ENCODE data around the gene DLG1.
"Not testable (repeated sequence)": the region's sequence is repeated elsewhere in the genome, so short reads cannot be mapped to it uniquely, and the experiment has no call there.

Gene DLG1

DNA sequence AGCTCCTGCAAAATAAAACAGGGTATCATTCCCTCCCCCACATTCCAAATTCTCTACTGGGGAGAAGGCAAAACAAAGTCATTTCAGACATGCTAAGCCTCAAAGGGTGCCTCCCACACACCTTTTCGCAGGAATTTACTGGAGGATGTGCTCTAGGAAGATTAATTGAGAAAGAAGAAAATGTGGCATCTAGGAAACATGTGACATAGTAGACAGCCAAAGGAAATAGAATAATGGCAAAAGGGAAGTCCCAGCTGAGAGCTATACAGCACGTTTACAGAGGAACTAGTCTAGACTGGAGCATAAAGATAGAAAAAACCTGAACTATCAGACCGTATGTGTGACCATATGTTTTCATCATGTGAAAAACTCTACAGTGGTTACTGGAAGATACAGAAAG is 210.0 kb downstream of the DLG1 start:
- no peak for DNase-seq (ENCODE audit: low spot score)

- DNase-seq (ENCODE audit: low spot score), result no peak
Measured at GRCh38 chr3:197085137-197085536, 213.3 kb downstream of the DLG1 start.

- DNase-seq (ENCODE audit: low spot score), result no peak
Measured at GRCh38 chr3:197083486-197083885, 214.9 kb downstream of the DLG1 start.

GRCh38 chr3:197082871-197083270 is 215.5 kb downstream of the DLG1 start:
- DNase-seq (ENCODE audit: low spot score), result no peak

GRCh38 chr3:197080344-197080743 is 218.1 kb downstream of the DLG1 start:
- DNase-seq (ENCODE audit: low spot score), result no peak

DNA sequence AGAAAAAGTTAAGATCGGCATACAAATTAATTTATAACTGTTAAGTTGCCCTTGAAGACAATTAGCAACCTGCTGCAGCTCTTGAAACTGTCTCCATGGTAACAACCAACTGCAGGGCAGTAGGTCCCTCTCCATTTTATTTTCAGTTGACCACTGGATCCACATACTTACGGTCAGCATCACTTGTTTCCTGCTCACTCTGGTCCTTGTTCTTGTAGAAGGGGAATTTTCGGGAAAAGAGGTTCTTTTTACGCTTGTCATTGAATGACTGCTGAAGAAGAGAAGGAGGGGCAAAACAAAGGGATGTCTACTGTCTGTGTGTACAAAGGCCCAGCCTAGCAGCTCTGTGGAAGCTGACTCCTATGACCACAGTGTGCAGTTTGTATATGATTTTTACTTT is 222.0 kb downstream of the DLG1 start:
- DNase-seq (ENCODE audit: low spot score), result no peak

DNA sequence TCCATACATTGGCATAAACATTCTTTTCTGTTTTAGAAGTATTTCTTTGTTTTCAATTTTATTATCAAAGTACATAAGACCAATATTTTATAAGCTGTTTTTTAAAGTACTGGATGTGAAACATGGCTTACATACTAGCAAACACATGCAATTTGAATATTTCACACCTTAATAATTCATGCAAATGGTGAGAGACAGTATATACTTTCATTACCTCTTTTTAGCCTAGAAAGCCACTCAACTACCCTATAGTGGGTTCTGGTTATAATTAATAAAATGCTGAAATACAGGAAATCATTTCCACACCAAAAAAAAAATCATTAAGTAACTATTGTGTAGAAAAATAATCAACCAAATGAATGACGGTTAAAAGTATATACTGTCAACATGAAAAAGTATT is 230.3 kb downstream of the DLG1 start:
- DNase-seq (ENCODE audit: low spot score), result no peak

DNA sequence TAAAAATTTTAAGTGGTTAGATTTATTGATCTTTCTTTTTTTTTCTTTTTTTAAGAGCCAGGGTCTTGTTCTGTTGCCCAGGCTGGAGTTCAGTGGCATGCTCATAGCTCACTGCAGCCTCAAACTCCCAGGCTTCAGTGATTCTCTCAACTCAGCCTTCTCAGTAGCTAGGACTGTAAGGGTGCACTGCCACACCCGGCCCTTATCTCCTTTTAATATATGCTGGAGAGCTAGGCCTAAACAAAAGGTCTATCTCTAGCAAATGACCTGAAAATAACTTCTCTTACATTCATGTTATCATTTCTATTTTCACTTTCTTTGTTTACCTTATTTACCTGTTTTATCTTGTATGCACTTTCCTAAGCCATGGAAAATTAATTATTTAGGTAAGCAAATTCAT is 233.6 kb downstream of the DLG1 start:
- DNase-seq (ENCODE audit: low spot score), result no peak

DNA sequence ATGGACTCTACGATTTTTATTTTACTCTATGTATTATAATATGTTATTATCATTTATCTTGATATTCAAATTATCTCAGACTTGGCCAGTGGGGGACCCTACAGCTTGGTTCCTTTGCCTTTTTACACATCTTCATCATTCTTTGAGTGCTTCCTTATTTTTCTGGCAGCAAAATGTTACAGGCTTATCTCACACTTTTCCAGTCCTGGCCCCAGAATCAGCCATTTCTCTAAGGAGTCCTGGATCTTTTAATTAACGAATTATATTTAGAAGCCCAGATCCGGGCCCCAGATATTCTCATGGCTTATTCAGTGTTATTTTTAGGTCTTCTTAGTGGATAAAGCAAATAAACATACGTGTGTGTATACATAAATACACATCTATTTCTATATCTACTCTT is 236.0 kb downstream of the DLG1 start:
- DNase-seq (ENCODE audit: low spot score), result no peak

DNA sequence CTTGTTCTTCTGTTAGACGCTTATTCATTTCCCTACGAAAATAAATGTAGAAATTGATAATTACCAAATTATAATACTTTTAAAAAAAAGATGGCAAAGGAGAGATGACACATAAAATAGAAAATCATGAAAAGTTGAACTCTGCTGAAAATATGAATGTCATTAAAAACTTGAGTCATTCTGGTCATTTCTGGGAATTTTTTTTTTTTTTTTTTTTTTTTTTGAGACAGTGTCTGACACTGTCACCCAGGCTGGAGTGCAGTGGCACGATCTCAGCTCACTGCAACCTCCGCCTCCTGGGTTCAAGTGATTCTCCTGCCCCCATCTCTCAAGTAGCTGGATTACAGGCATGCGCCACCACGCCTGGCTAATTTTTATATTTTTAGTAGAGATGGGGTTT is 246.8 kb downstream of the DLG1 start:
- DNase-seq (ENCODE audit: low spot score), result not testable (repeated sequence)

- no peak for DNase-seq (ENCODE audit: low spot score)
Measured at GRCh38 chr3:197050511-197050910, 247.9 kb downstream of the DLG1 start.

DNA sequence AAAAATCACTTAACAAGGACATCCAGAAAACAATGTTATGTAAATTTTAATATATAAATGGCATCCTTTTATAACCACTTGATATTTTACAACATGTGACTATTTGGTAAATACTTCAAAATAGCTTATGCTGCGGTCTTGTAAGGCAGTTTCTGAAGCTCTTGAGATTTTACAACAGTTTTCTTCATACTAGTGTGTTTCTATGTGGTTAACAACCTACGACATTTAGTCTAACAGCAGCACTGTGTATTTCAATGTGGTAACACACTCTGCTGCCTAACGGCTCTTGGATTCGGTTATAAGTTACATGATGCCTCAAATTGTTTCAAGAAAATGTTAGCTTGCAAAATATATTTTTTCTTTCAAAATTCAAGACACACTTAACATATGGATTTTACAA is 255.9 kb downstream of the DLG1 start:
- DNase-seq (ENCODE audit: low spot score), result no peak

DNA sequence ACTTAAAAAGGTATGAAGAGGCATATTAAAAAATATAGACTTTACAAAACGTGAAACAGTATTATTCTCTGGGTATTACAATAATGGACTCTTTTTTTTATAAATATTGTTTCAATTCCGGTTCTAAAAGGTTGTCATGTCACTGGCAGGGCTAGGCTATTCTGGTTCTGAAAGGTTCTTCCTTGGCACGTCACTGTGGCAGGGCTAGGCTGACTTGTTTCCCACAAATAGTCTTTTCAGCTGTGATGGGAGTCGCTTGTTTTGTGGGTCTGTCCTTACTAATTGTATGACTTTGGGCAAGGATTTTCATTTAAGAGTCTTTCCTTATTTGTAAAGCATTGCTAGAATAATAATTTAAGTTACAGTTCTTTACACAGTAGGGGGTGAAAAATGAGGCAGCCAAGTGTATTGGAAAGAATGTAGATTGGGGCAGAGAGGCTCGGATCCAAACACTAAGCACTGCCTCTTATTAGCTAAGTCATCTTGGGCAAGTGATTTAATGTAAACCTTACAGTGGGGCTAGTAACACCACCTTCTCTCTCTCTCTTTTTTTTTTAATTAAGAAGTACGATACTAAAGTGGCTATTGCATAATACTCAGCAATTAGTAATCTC is 256.4 kb downstream of the DLG1 start:
- no peak for DNase-seq (ENCODE audit: low spot score)

DNA sequence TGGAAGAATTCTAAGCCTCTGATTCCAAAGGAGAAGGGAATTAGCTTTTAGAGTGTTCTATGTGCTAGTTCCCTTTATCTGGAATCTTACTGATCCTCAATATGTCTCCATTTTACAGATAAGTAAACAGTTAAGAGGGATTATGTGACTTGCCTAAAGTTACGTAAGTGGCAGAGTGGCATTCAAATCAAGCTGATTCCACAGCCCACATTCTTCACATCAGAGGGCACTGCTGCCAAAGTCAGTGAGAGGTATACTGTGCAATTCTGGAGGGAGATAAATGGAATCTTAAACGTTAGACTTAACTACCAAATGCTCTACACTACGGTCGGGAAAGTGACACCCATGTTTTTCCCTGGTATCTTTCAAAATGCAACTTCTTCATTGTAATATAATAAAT is 257.8 kb downstream of the DLG1 start:
- no peak for DNase-seq (ENCODE audit: low spot score)

- DNase-seq (ENCODE audit: low spot score), result no peak
Measured at GRCh38 chr3:197038679-197039462, 259.5 kb downstream of the DLG1 start.

- no peak for DNase-seq (ENCODE audit: low spot score)
Measured at GRCh38 chr3:197035577-197035976, 262.8 kb downstream of the DLG1 start.

GRCh38 chr3:197034778-197035177 is 263.6 kb downstream of the DLG1 start:
- not testable (repeated sequence) for DNase-seq (ENCODE audit: low spot score)

DNA sequence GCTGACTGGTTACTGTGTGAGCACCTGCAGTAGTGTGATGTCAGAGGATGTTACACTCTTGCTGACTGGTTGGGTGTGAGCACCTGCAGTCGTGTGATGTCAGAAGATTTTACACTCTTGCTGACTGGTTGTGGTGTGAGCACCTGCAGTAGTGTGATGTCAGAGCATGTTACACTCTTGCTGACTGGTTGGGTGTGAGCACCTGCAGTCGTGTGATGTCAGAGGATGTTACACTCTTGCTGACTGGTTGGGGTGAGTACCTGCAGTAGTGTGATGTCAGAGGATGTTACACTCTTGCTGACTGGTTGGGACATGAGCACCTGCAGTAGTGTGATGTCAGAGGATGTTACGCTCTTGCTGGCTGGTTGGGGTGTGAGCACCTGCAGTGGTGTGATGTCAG is 264.6 kb downstream of the DLG1 start:
- not testable (repeated sequence) for DNase-seq (ENCODE audit: low spot score)

- no peak for DNase-seq (ENCODE audit: low spot score)
Measured at GRCh38 chr3:197031315-197032285, 266.8 kb downstream of the DLG1 start.

DNA sequence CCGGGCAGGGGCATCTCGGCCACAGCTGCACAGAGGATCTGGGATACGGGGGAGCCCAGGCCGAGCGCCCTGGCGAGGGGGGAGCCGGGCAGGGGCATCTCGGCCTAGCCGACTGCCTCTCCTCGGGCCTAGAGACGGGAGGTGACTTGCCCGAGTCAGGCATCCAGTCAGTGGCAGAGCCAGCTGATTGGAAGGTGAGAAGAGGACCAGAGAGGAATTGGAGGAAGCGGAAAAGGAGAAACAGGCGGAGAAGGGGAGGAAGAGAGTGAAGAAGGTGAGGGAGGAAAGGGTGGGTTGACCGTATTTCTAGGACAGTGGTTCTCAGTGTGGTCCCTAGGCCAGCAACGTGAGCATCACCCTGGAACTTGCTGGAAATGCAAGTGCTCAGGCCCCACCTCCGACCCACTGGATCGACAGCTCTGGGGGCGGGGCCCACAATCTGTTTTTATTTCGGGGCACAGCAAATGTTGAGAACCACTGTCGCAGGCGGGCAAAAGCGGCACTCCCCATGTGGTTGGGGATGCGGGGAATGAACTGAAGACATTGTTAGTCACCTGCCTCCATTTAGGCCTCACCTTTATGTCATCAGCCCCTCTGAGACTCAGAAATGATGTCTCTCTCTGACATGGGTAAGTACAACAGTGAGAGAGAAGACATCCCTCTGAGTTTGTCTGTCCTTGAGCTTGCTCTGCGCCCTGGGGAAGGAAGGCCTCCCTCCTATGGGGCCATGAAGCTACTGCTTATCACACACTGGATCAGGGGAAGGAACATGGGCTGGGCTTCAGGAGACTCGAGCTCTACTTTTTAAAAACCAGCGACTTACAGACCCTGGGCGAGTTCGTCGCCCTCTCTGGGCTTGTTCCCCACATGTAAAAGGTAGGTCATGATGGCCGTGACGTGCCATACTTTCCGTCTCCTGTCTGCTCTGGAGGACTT is 267.8 kb downstream of the DLG1 start:
- DNase-seq (ENCODE audit: low spot score), result no peak

DNA sequence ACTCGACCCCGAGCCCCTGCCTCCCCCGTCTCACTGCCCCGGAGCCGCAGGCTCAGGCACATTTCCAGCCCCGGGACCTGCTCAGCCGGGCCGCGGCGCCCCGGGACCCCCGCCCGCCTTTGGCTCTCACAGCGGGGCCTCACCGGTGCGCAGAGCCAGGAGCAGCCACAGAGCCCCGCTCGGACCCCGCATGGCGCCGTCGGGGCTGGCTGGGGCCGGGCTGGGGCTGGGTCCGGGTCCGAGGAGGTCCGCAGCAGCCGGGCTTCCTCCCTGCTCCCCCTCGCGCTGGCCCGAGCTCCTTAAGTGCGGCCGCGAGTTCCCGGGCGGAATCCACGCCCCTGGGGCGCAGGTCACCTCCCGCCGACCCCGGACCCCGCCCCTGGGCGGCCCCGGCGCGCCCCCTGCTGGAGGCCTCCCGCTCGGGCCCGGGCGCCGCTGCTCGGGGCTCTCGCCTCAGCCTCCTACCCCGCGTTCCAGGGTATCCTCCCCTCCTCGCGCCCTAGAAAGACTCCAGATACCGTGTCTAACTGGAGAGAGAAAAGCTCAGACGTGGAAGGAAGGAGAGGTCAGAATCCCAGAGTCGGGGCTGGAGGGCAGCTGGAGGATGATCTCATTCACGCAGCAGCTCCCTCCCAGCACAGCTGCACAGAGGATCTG is 268.8 kb downstream of the DLG1 start, which contains the start of gene MELTF:
Gene MELTF, minus strand, starts transcription at position 307 of the 657 bp plus-strand sequence. Its CDS starts 115 bp downstream, at position 192.
- peak; percentile 99 for DNase-seq (ENCODE audit: low spot score)

Data from iPS-NIHi11 (cell line).